Glutamatergic neuron (in vitro differentiated cells): ENCODE results near the gene GMDS. TPM values are rescaled to one million over a fixed set of nuclear protein-coding genes. Genes with fewer than 3 reads are reported as not detected.
"Not testable (repeated sequence)": the region's sequence is repeated elsewhere in the genome, so short reads cannot be mapped to it uniquely, and the experiment has no call there.

ENCODE experiments used
- DNase-seq: peaks from one replicate; pipeline ENCODE4 v3.0.0; 2022
- H3K27ac Mint-ChIP-seq: one replicate; pipeline ENCODE4 v1.8.0; 2020; ENCODE audit warnings: mild to moderate bottlenecking, mixed read lengths, inconsistent platforms; ENCODE audit not compliant: unreplicated experiment
- H3K27me3 Mint-ChIP-seq: one replicate; pipeline ENCODE4 v1.8.0; 2020; ENCODE audit warnings: mild to moderate bottlenecking, moderate library complexity, mixed read lengths, inconsistent platforms; ENCODE audit not compliant: unreplicated experiment
- H3K36me3 Mint-ChIP-seq: one replicate; pipeline ENCODE4 v1.8.0; 2020; ENCODE audit warnings: mild to moderate bottlenecking, mixed read lengths, inconsistent platforms; ENCODE audit not compliant: unreplicated experiment
- H3K4me1 Mint-ChIP-seq: one replicate; pipeline ENCODE4 v1.8.0; 2020; ENCODE audit warnings: mild to moderate bottlenecking, low read depth, mixed read lengths, inconsistent platforms; ENCODE audit not compliant: unreplicated experiment
- H3K4me3 Mint-ChIP-seq: one replicate; pipeline ENCODE4 v1.8.0; 2020; ENCODE audit warnings: mild to moderate bottlenecking, mixed read lengths, inconsistent platforms; ENCODE audit not compliant: unreplicated experiment
- H3K9me3 Mint-ChIP-seq: one replicate; pipeline ENCODE4 v1.8.0; 2020; ENCODE audit warnings: mild to moderate bottlenecking, moderate library complexity, mixed read lengths, inconsistent platforms; ENCODE audit not compliant: unreplicated experiment
- total RNA-seq: library from RNA; stranded (reverse); fragmentation: NEBNext Ultra II Directional; extraction: Animal tissue kit (Norgen Biotek cat#: 25700); gene quantifications from one replicate; pipeline ENCODE4 v1.2.1, GENCODE V29; 2021; ENCODE audit not compliant: unreplicated experiment
- TF ChIP-seq, protein P1 (sequence below): fragments of 200-600 bp; sonication (generic); IDR thresholded peaks from one replicate; pipeline ENCODE4 v1.5.0; 2021; ENCODE audit not compliant: partially characterized antibody, unreplicated experiment

The GMDS gene
- total RNA-seq, 1 donor from 2014 or later = 8.9 TPM

DNA sequence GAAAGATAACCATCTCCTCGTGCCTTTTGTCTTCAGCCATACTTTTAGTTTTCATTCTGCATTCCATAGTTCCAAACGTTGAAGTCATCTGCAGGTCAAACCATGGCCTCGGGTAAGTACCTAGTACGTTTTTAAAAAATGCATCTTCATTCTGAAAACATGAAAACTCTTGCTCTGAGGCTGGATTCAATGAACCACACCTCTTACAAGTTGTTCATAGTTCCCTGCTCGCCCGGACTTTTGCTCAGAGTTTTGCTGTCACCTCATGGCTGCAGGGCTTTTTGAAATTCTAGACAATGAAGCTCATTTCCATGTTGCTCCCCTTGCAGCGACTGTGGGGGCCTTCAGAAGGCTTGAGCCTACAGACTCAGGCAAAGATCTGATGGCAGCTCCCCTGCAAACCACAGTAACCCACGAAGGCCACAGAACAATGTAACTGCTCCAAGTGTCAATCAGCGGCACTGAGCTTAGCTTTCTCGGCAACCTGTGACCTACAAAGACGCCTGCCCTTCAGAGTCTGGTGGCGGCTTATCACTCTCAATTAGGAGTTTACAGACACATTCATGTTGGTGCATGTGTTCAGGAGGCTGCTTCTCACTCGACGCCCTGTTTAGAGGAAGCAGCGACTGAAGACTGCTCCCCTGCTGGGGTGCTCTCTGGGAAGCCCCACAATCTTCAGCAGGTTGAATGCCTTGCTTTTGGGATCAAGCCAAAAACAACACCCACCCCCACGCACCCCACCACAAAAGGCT lies 574.5 kb downstream of the GMDS start:
- DNase-seq = no peak
- TF ChIP-seq, protein P1, sequence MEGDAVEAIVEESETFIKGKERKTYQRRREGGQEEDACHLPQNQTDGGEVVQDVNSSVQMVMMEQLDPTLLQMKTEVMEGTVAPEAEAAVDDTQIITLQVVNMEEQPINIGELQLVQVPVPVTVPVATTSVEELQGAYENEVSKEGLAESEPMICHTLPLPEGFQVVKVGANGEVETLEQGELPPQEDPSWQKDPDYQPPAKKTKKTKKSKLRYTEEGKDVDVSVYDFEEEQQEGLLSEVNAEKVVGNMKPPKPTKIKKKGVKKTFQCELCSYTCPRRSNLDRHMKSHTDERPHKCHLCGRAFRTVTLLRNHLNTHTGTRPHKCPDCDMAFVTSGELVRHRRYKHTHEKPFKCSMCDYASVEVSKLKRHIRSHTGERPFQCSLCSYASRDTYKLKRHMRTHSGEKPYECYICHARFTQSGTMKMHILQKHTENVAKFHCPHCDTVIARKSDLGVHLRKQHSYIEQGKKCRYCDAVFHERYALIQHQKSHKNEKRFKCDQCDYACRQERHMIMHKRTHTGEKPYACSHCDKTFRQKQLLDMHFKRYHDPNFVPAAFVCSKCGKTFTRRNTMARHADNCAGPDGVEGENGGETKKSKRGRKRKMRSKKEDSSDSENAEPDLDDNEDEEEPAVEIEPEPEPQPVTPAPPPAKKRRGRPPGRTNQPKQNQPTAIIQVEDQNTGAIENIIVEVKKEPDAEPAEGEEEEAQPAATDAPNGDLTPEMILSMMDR = no peak
- H3K27ac Mint-ChIP-seq = no peak overlapping the region
- H3K36me3 Mint-ChIP-seq = no peaks in the 10 kb centered on the region
- no peaks in the 10 kb centered on the region for H3K27me3 Mint-ChIP-seq
- peaks cover 1% of the 10 kb centered on the region for H3K9me3 Mint-ChIP-seq
- H3K4me1 Mint-ChIP-seq = peaks cover 3% of the 10 kb centered on the region
- no peak overlapping the region for H3K4me3 Mint-ChIP-seq

- H3K27ac Mint-ChIP-seq = no peak overlapping the region
- H3K36me3 Mint-ChIP-seq = no peaks in the 10 kb centered on the region
- TF ChIP-seq, protein P1 = no peak
- H3K4me3 Mint-ChIP-seq = no peak overlapping the region
- H3K27me3 Mint-ChIP-seq = no peaks in the 10 kb centered on the region
- peaks cover 3% of the 10 kb centered on the region for H3K4me1 Mint-ChIP-seq
- H3K9me3 Mint-ChIP-seq = no peaks in the 10 kb centered on the region
- no peak for DNase-seq
Observed at GRCh38 chr6:1669996-1670395, 575.4 kb downstream of the GMDS start.

DNA sequence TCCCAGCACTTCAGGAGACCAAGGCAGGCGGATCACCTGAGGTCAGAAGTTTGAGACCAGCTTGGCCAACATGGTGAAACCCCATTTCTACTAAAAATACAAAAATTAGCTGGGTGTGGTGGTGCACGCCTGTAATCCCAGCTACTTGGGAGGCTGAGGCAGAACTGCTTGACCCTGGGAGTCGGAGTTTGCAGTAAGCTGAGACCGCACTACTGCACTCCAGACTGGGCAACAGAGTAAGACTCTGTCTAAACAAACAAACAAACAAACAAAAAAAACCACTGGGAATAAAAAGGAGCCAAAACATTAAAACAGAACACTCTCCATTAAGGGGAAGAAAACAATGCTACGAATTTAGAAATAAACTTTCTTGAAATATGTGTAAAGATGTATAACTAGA lies 576.9 kb downstream of the GMDS start:
- H3K4me3 Mint-ChIP-seq, DNase-seq, H3K36me3 Mint-ChIP-seq, H3K27me3 Mint-ChIP-seq, H3K9me3 Mint-ChIP-seq, H3K4me1 Mint-ChIP-seq, H3K27ac Mint-ChIP-seq: not testable (repeated sequence)

- Mint-ChIP-seq H3K9me3 (no peaks in the 10 kb centered on the region), H3K4me3 (no peak overlapping the region), H3K27me3 (no peaks in the 10 kb centered on the region), H3K27ac (no peak overlapping the region), H3K4me1 (peaks cover 3% of the 10 kb centered on the region), H3K36me3 (no peaks in the 10 kb centered on the region)
- DNase-seq = no peak
- TF ChIP-seq, protein P1 = no peak
Observed at GRCh38 chr6:1667805-1668175, 577.6 kb downstream of the GMDS start.

- no peaks in the 10 kb centered on the region for H3K9me3 Mint-ChIP-seq
- H3K4me3 Mint-ChIP-seq = no peak overlapping the region
- no peak overlapping the region for H3K27ac Mint-ChIP-seq
- peaks cover 2% of the 10 kb centered on the region for H3K4me1 Mint-ChIP-seq
- no peaks in the 10 kb centered on the region for H3K27me3 Mint-ChIP-seq
- no peak for DNase-seq
- TF ChIP-seq, protein P1 = no peak
- no peaks in the 10 kb centered on the region for H3K36me3 Mint-ChIP-seq
Observed at GRCh38 chr6:1667012-1667804, 578.2 kb downstream of the GMDS start.
